Erythroblast (primary cell): ENCODE results near the gene GNG7.
"Not testable (repeated sequence)": the region's sequence is repeated elsewhere in the genome, so short reads cannot be mapped to it uniquely, and the experiment has no call there.

Source experiments
- GATA1 ChIP-seq: IDR thresholded peaks from 2 replicates; pipeline ENCODE4 v1.6.1; 2011; ENCODE audit warnings: low read depth, mild to moderate bottlenecking, control low read depth, low read length, moderate library complexity
- POLR2A ChIP-seq: IDR thresholded peaks from 2 replicates; pipeline ENCODE4 v1.6.1; 2011; ENCODE audit warnings: mild to moderate bottlenecking, low read length

- TF ChIP-seq POLR2A, GATA1: not testable (repeated sequence)
These were observed 156.9 kb downstream of the GNG7 start for GRCh38 chr19:2545416-2546127.
